HG03135 (cell line): Measurements from ENCODE around the gene VSX2.
"Not testable (repeated sequence)": the region's sequence is repeated elsewhere in the genome, so short reads cannot be mapped to it uniquely, and the experiment has no call there.

Experiments
- ATAC-seq: cut with Tn5 transposase; IDR thresholded peaks from one replicate; pipeline ENCODE4 v1.9.1; 2021; ENCODE audit warnings: mild to moderate bottlenecking, moderate library complexity; ENCODE audit not compliant: unreplicated experiment

Gene VSX2

GRCh38 chr14:74258764-74259035 lies 19.5 kb downstream of the VSX2 start:
- no peak for ATAC-seq

- ATAC-seq = no peak
These were observed 20.3 kb downstream of the VSX2 start for GRCh38 chr14:74259513-74259912.

GRCh38 chr14:74260525-74261233 lies 21.4 kb downstream of the VSX2 start:
- no peak for ATAC-seq

GRCh38 chr14:74261288-74261687 lies 22.0 kb downstream of the VSX2 start:
- ATAC-seq = no peak

GRCh38 chr14:74262076-74262475 lies 22.8 kb downstream of the VSX2 start:
- ATAC-seq = no peak

GRCh38 chr14:74263181-74263580 lies 23.9 kb downstream of the VSX2 start:
- ATAC-seq = no peak

- no peak for ATAC-seq
These were observed 24.7 kb downstream of the VSX2 start for GRCh38 chr14:74263921-74264320.

- ATAC-seq = no peak
These were observed 26.2 kb downstream of the VSX2 start for GRCh38 chr14:74265301-74265965.

- ATAC-seq = no peak
These were observed 28.3 kb downstream of the VSX2 start for GRCh38 chr14:74267588-74267987.

GRCh38 chr14:74270382-74271177 lies 31.3 kb downstream of the VSX2 start:
- not testable (repeated sequence) for ATAC-seq

- no peak for ATAC-seq
These were observed 32.1 kb downstream of the VSX2 start for GRCh38 chr14:74271365-74271764.

- ATAC-seq = no peak
These were observed 36.1 kb downstream of the VSX2 start for GRCh38 chr14:74275241-74275841.

- ATAC-seq = no peak
These were observed 38.8 kb downstream of the VSX2 start for GRCh38 chr14:74278080-74278479.

GRCh38 chr14:74281069-74281468 lies 41.8 kb downstream of the VSX2 start:
- no peak for ATAC-seq

- no peak for ATAC-seq
These were observed 47.5 kb downstream of the VSX2 start for GRCh38 chr14:74286736-74287135.

GRCh38 chr14:74289801-74290200 lies 50.6 kb downstream of the VSX2 start:
- ATAC-seq = no peak

GRCh38 chr14:74290415-74290814 lies 51.2 kb downstream of the VSX2 start:
- ATAC-seq = no peak

GRCh38 chr14:74292061-74292460 lies 52.8 kb downstream of the VSX2 start:
- ATAC-seq = no peak

- ATAC-seq = no peak
These were observed 54.4 kb downstream of the VSX2 start for GRCh38 chr14:74293606-74294005.

GRCh38 chr14:74296037-74296467 lies 56.8 kb downstream of the VSX2 start:
- no peak for ATAC-seq

GRCh38 chr14:74297986-74298385 lies 58.7 kb downstream of the VSX2 start:
- ATAC-seq = no peak
